K562 (cell line): ENCODE data around the gene RNF20. TPM values are rescaled to one million over a fixed set of nuclear protein-coding genes. Genes with fewer than 3 reads are reported as not detected.
A peak's percentile ranks its signal among the peaks of the same experiment; 100 is the strongest.

ENCODE experiments used
- ATAC-seq: fragments of 200-7000 bp; cut with Tn5 transposase; 3 replicates; pipeline ENCODE4 v1.9.1; 2020; ENCODE audit warnings: moderate library complexity
- BruUV-seq: library from RNA; stranded (reverse); fragments of 400-500 nt; replicated peaks from 2 replicates; lab custom pipeline; 2021; lab: Mats Ljungman, UMichigan
- CTCF ChIA-PET: fragments of 300-600 bp; formaldehyde crosslinking; extraction: SDS; loops from one replicate; lab custom pipeline; 2021; ENCODE audit warnings: low intra/inter-chr PET ratio; lab: Yijun Ruan, JAX
- POLR2A ChIA-PET: fragments of 300-600, 350-650 bp; sonication (Branson Sonifier 250); formaldehyde crosslinking; extraction: SDS; loops from one replicate; lab custom pipeline; 2021; ENCODE audit warnings: antibody characterized with exemption, inconsistent platforms; lab: Yijun Ruan, JAX
- DNase-seq, 4 experiments: peaks; one replicate each; pipeline versions ENCODE4 v3.0.0 to v3.0.0-alpha.2; 2011 to 2018; ENCODE audit warnings: low spot score in 3 of 4, mixed read lengths in 3 of 4; ENCODE audit errors: extremely low read depth in 1 of 4
- FAIRE-seq: peaks from 2 replicates; lab custom pipeline; 2011; peaks lifted over from hg19 to GRCh38; lab: Jason Lieb, UNC
- H2AFZ ChIP-seq: 2 replicates; pipeline ENCODE4 v1.6.0; 2011; ENCODE audit warnings: low read depth, low read length, control low read depth, inconsistent platforms
- H3K27ac ChIP-seq: fragments of 200-600 bp; 3 replicates; pipeline ENCODE4 v1.8.0; 2011; ENCODE audit warnings: low read depth, mild to moderate bottlenecking, control low read depth, inconsistent platforms, low read length, moderate library complexity, mixed read lengths; ENCODE audit errors: extremely low read depth
- H3K27me3 ChIP-seq, 2 experiments: fragments of 300-600 bp in 1 of 2; 2 replicates in 1 of 2; 3 replicates in 1 of 2; pipeline versions ENCODE4 v1.6.0 to v1.8.0; 2011; ENCODE audit warnings: inconsistent platforms in 2 of 2, low read length in 2 of 2, mild to moderate bottlenecking in 1 of 2, mixed read lengths in 1 of 2, moderate library complexity in 1 of 2; ENCODE audit not compliant: control insufficient read depth in 2 of 2, insufficient read depth in 2 of 2
- H3K36me3 ChIP-seq: fragments of 300-600 bp; 3 replicates; pipeline ENCODE4 v1.8.0; 2011; ENCODE audit warnings: mild to moderate bottlenecking, low read length, inconsistent platforms; ENCODE audit not compliant: control insufficient read depth, insufficient read depth
- H3K4me1 ChIP-seq, 2 experiments: fragments of 200-600 bp in 1 of 2; replicated peaks in 1 of 2; 2 replicates in 1 of 2; 3 replicates in 1 of 2; pipeline versions ENCODE4 v1.5.1 to v1.8.0; 2011; ENCODE audit warnings: inconsistent platforms in 2 of 2, low read length in 2 of 2, mild to moderate bottlenecking in 1 of 2, mixed read lengths in 1 of 2, moderate library complexity in 1 of 2; ENCODE audit not compliant: control insufficient read depth in 2 of 2, insufficient read depth in 2 of 2
- H3K4me2 ChIP-seq: 2 replicates; pipeline ENCODE4 v1.6.1; 2011; ENCODE audit warnings: low read length, control low read depth, inconsistent platforms, mixed read lengths; ENCODE audit not compliant: insufficient read depth
- H3K4me3 ChIP-seq: fragments of 200-600 bp; sonication (generic), shearing (Covaris generic); 2 replicates; pipeline ENCODE4 v1.5.1; 2016; ENCODE audit warnings: control low read depth, inconsistent platforms
- H3K79me2 ChIP-seq: fragments of 200-600 bp; 3 replicates; pipeline ENCODE4 v1.8.0; 2011; ENCODE audit warnings: low read length, inconsistent platforms; ENCODE audit not compliant: control insufficient read depth, insufficient read depth
- H3K9ac ChIP-seq, 2 experiments: 2 replicates each; pipeline versions ENCODE4 v1.6.0 to v1.6.1; 2011; ENCODE audit warnings: low read depth in 2 of 2, low read length in 2 of 2, control low read depth in 1 of 2, inconsistent platforms in 1 of 2, mild to moderate bottlenecking in 1 of 2, mixed read lengths in 1 of 2; ENCODE audit not compliant: insufficient read depth in 1 of 2
- H3K9me1 ChIP-seq: one replicate; pipeline ENCODE4 v1.6.0; 2011; ENCODE audit warnings: inconsistent platforms, mild to moderate bottlenecking, low read length, moderate library complexity; ENCODE audit not compliant: control insufficient read depth, insufficient read depth
- H3K9me3 ChIP-seq: replicated peaks from 2 replicates; pipeline ENCODE4 v1.5.1; 2011; ENCODE audit warnings: low read depth, low read length, inconsistent platforms; ENCODE audit not compliant: control insufficient read depth, insufficient read depth
- H4K20me1 ChIP-seq: replicated peaks from 2 replicates; pipeline ENCODE4 v1.6.1; 2011; ENCODE audit warnings: low read length, inconsistent platforms, mixed read lengths; ENCODE audit not compliant: control insufficient read depth, insufficient read depth
- FOXM1 ChIP-seq, 2 experiments: fragments of 450-650 bp in 1 of 2; sonication (generic) in 1 of 2; formaldehyde crosslinking in 1 of 2; IDR thresholded peaks; 2 replicates each; pipeline versions ENCODE4 v1.6.1 to v1.9.0; 2017 to 2022; ENCODE audit warnings: low read depth in 2 of 2, mild to moderate bottlenecking in 2 of 2, missing genetic modification reagents in 1 of 2, moderate library complexity in 1 of 2
- GABPA ChIP-seq: fragments of 200-800 bp; sonication (Bioruptor generic); conservative IDR thresholded peaks from 2 replicates; pipeline ENCODE4 v1.6.1; 2016; ENCODE audit warnings: low read depth, missing genetic modification characterization, missing compliant biosample characterization
- L3MBTL2 ChIP-seq: fragments of 450-650 bp; IDR thresholded peaks from 2 replicates; pipeline ENCODE4 v1.6.1; 2016; ENCODE audit warnings: mild to moderate bottlenecking, moderate library complexity
- MED1 ChIP-seq: sonication (generic); formaldehyde crosslinking; IDR thresholded peaks from 2 replicates; pipeline ENCODE4 v1.8.1; 2023; ENCODE audit warnings: missing genetic modification reagents, borderline replicate concordance
- MYC ChIP-seq, 2 experiments: fragments of 250-450 bp in 1 of 2; sonication (Bioruptor Pico) in 1 of 2; IDR thresholded peaks; 2 replicates each; pipeline versions ENCODE4 v1.5.1 to v1.6.1; 2012 to 2021; ENCODE audit warnings: low read depth in 2 of 2, borderline replicate concordance in 1 of 2, improper control_type of control experiment in 1 of 2, low read length in 1 of 2, mild to moderate bottlenecking in 1 of 2, moderate library complexity in 1 of 2
- POLR2A ChIP-seq: fragments of 450-650 bp; conservative IDR thresholded peaks from 2 replicates; pipeline ENCODE4 v1.6.1; 2016
- RBFOX2 ChIP-seq: fragments of 200-400 bp; formaldehyde crosslinking; IDR thresholded peaks from 2 replicates; pipeline ENCODE4 v1.6.1; 2017; ENCODE audit warnings: low read depth, mild to moderate bottlenecking, low read length, moderate library complexity
- RNF2 ChIP-seq: sonication (generic); IDR thresholded peaks from 2 replicates; pipeline ENCODE4 v1.6.1; 2016
- SNIP1 ChIP-seq: fragments of 450-650 bp; IDR thresholded peaks from 2 replicates; pipeline ENCODE4 v1.7.1; 2017; ENCODE audit warnings: low read depth, mild to moderate bottlenecking
- SOX6 ChIP-seq: fragments of 450-650 bp; IDR thresholded peaks from 2 replicates; pipeline ENCODE4 v1.6.1; 2014; ENCODE audit warnings: mild to moderate bottlenecking
- TAF15 ChIP-seq: fragments of 200-400 bp; formaldehyde crosslinking; IDR thresholded peaks from 2 replicates; pipeline ENCODE4 v1.6.1; 2017; ENCODE audit warnings: mild to moderate bottlenecking, low read depth, low read length, moderate library complexity
- WHSC1 ChIP-seq: IDR thresholded peaks from one replicate; pipeline ENCODE4 v1.6.1; 2012; ENCODE audit warnings: low read length, control low read depth, inconsistent platforms
- XRCC3 ChIP-seq: fragments of 450-650 bp; IDR thresholded peaks from 2 replicates; pipeline ENCODE4 v1.6.1; 2017; ENCODE audit warnings: mild to moderate bottlenecking, moderate library complexity
- ZBTB2 ChIP-seq: fragments of 450-650 bp; IDR thresholded peaks from 2 replicates; pipeline ENCODE4 v1.6.1; 2016; ENCODE audit warnings: antibody characterized with exemption
- ZNF217 ChIP-seq: sonication (generic); formaldehyde crosslinking; IDR thresholded peaks from 2 replicates; pipeline ENCODE4 v1.8.0; 2022; ENCODE audit warnings: mild to moderate bottlenecking, missing genetic modification reagents
- ZNF696 ChIP-seq: fragments of 250-450 bp; sonication (Bioruptor Pico); conservative IDR thresholded peaks from 2 replicates; pipeline ENCODE4 v1.4.0; 2020; ENCODE audit warnings: mild to moderate bottlenecking, moderate library complexity
- ZNF79 ChIP-seq: fragments of 250-450 bp; sonication (Bioruptor Pico); IDR thresholded peaks from 2 replicates; pipeline ENCODE4 v1.4.0; 2020; ENCODE audit warnings: low read depth, mild to moderate bottlenecking, moderate library complexity
- WGBS: fragments of 100-300 bp; shearing (Covaris generic); methylation state at CpG from one replicate; pipeline ENCODE4 v1.1.6; 2016; ENCODE audit warnings: low coverage, mixed read lengths; ENCODE audit not compliant: insufficient coverage; ENCODE audit errors: missing lambda C conversion rate; 5-methylcytosine and 5-hydroxymethylcytosine counted together
- in situ Hi-C: fragments of 300-500 bp; cut with MboI; formaldehyde crosslinking; loops from 4 replicates; pipeline ENCODE4 v1.15.0; 2018; ENCODE audit warnings: inconsistent platforms, mixed read lengths
- intact Hi-C: fragments of 100-400 bp; cut with micrococcal nuclease; formaldehyde crosslinking; loops from 2 replicates; pipeline ENCODE4 v1.14.2; 2022
- polyA plus RNA-seq, 8 experiments: library from polyadenylated mRNA; depleted of rRNA in 4 of 8; stranded (reverse) in 5 of 8; unstranded in 3 of 8; fragments of >200 nt; fragmentation: Nextera tagmentation in 2 of 8; fragmentation: Illumina TruSeq in 1 of 8; extraction: Ambion mirVana in 2 of 8; extraction: Trizol in 1 of 8; gene quantifications; 2 replicates each; pipeline versions ENCODE4 v1.2.1 to v1.2.3, GENCODE V29; 2011 to 2014; ENCODE audit warnings: inconsistent platforms in 1 of 8, missing spikeins in 1 of 8
- total RNA-seq, 7 experiments: library from RNA; depleted of rRNA in 6 of 7; stranded (reverse); fragments of >200 nt in 6 of 7; fragmentation: Illumina TruSeq in 2 of 7; extraction: Trizol in 2 of 7; gene quantifications; 2 replicates each; pipeline versions ENCODE4 v1.2.1 to v1.2.3, GENCODE V29; 2011 to 2021; ENCODE audit warnings: low replicate concordance in 1 of 7

The RNF20 gene
- total and polyA plus RNA-seq, 9 of the 15 experiments (the other 6 are each of a cell fraction or from before 2014, with no cell fraction given) = 5.5 to 25.0 (median 22.1) TPM

- Histone ChIP-seq H3K27me3 (no peaks in the 10 kb centered on the region), H4K20me1 (no peaks in the 10 kb centered on the region), H3K9me3 (no peaks in the 10 kb centered on the region), H3K79me2 (peaks cover 15% of the 10 kb centered on the region; the same call in 2 of the 3 replicates), H3K9me1 (no peaks in the 10 kb centered on the region), H2AFZ (peak overlapping the region; percentile 94), H3K4me2 (peak overlapping the region; percentile 77), H3K36me3 (no peaks in the 10 kb centered on the region; the same call in 2 of the 3 replicates), H3K27ac (peak overlapping the region; percentile 58), H3K4me3 (peak overlapping the region; percentile 47), H3K4me1 (peaks cover 0 to 16% of the 10 kb centered on the region in 2 experiments; a peak in 4 of 5 replicates), H3K9ac (peak overlapping the region; percentile 59 to 92)
- no TSS peak for BruUV-seq
- FAIRE-seq = no peak
- ATAC-seq = peak; percentile 85
- CTCF ChIA-PET = interaction anchor here (0.6 to 1.0 kb wide), 2 partner anchors 43 kb away, joined by 3 read pairs; no protein-coding TSS in a partner anchor
- in situ Hi-C loops (no loop called here), intact Hi-C loops (no loop called here)
- peak; percentile 18 to 68 (median 34) for DNase-seq
- POLR2A ChIA-PET = interaction anchor here (0.6 to 1.1 kb wide), 3 partner anchors 18 to 241 kb away, joined by 3 to 4 read pairs (median 3); no protein-coding TSS in a partner anchor
- WGBS = 15% methylated on average over 53 of the region's 53 CpGs
- TF ChIP-seq POLR2A (peak; percentile 52), ZNF79 (CRISPR knock-in tag) (no peak), MED1 (no peak), ZNF696 (CRISPR knock-in tag) (no peak), XRCC3 (no peak), RNF2 (0 out of 2 replicates have a peak, but pooled peaks have one; percentile 23), WHSC1 (no peak), RBFOX2 (peak; percentile 67), L3MBTL2 (peak; percentile 89), TAF15 (no peak), GABPA (0 out of 2 replicates have a peak, but pooled peaks have one; percentile 18), ZNF217 (CRISPR knock-in tag) (no peak), MYC (IDR thresholded peaks at IDR 0.05; ENCODE audit: low read depth, low read length) (peak; percentile 54; the same call in 1 of the 2 replicates), MYC (CRISPR knock-in tag; IDR thresholded peaks at IDR 0.05; ENCODE audit: borderline replicate concordance, low read depth) (no peak), SNIP1 (no peak), ZBTB2 (no peak), FOXM1 (IDR thresholded peaks at IDR 0.05; ENCODE audit: low read depth) (no peak), FOXM1 (CRISPR knock-in tag; IDR thresholded peaks at IDR 0.05; ENCODE audit: low read depth) (no peak), SOX6 (no peak)
Observed at GRCh38 chr9:101486693-101487442, 46.8 kb upstream of the RNF20 start.
